Liver (tissue), 9 donors: ENCODE measurements around the gene ATF5. TPM values are rescaled to one million over a fixed set of nuclear protein-coding genes. Genes with fewer than 3 reads are reported as not detected.

ENCODE experiments used
- DNase-seq: peaks from one replicate; pipeline ENCODE4 v3.0.0-alpha.2; 2017; ENCODE audit warnings: low spot score
- H3K27ac ChIP-seq, 2 donors: one replicate each; pipeline ENCODE4 v1.7.0; 2013; ENCODE audit warnings: inconsistent platforms in 2 of 2, low read length in 2 of 2, control low read depth in 1 of 2, low read depth in 1 of 2, mild to moderate bottlenecking in 1 of 2
- H3K27me3 ChIP-seq, 4 donors: one replicate each; pipeline versions ENCODE4 v1.6.1 to v1.7.0; 2013; ENCODE audit warnings: low read length in 3 of 4, inconsistent platforms in 1 of 4, mild to moderate bottlenecking in 1 of 4, moderate library complexity in 1 of 4; ENCODE audit not compliant: control insufficient read depth in 4 of 4, insufficient read depth in 4 of 4
- H3K36me3 ChIP-seq, 4 donors: one replicate each; pipeline versions ENCODE4 v1.6.1 to v1.7.0; 2013; ENCODE audit warnings: low read length in 3 of 4, mild to moderate bottlenecking in 3 of 4, low read depth in 1 of 4, moderate library complexity in 1 of 4; ENCODE audit not compliant: control insufficient read depth in 4 of 4, insufficient read depth in 3 of 4
- H3K4me1 ChIP-seq, 4 donors: one replicate each; pipeline versions ENCODE4 v1.6.1 to v1.7.0; 2013; ENCODE audit warnings: low read length in 3 of 4, mild to moderate bottlenecking in 3 of 4, moderate library complexity in 1 of 4; ENCODE audit not compliant: control insufficient read depth in 4 of 4, insufficient read depth in 4 of 4
- H3K4me3 ChIP-seq, 3 donors: one replicate each; pipeline versions ENCODE4 v1.6.1 to v1.7.0; 2013; ENCODE audit warnings: low read length in 3 of 3, control low read depth in 1 of 3, low read depth in 1 of 3, mild to moderate bottlenecking in 1 of 3
- H3K9ac ChIP-seq, 2 donors: one replicate each; pipeline ENCODE4 v1.7.0; 2013; ENCODE audit warnings: low read length in 2 of 2, mild to moderate bottlenecking in 2 of 2, moderate library complexity in 2 of 2, control low read depth in 1 of 2, low read depth in 1 of 2
- H3K9me3 ChIP-seq, 4 donors: one replicate each; pipeline versions ENCODE4 v1.6.1 to v1.7.0; 2013; ENCODE audit warnings: low read length in 3 of 4; ENCODE audit not compliant: control insufficient read depth in 4 of 4
- EGR1 ChIP-seq, 2 donors: IDR thresholded peaks; 2 replicates each; pipeline ENCODE4 v1.6.1; 2016 to 2018; ENCODE audit warnings: antibody characterized with exemption in 2 of 2, low read depth in 2 of 2
- FOXA1 ChIP-seq: IDR thresholded peaks from 2 replicates; pipeline ENCODE4 v1.6.1; 2016; ENCODE audit warnings: antibody characterized with exemption
- FOXA2 ChIP-seq: IDR thresholded peaks from 2 replicates; pipeline ENCODE4 v1.6.1; 2016; ENCODE audit warnings: antibody characterized with exemption
- GABPA ChIP-seq, 2 donors: IDR thresholded peaks in 1 of 2; conservative IDR thresholded peaks in 1 of 2; 2 replicates each; pipeline ENCODE4 v1.6.1; 2016; ENCODE audit warnings: antibody characterized with exemption in 2 of 2, mild to moderate bottlenecking in 1 of 2, moderate library complexity in 1 of 2
- HNF4G ChIP-seq: IDR thresholded peaks from 2 replicates; pipeline ENCODE4 v1.6.1; 2016; ENCODE audit warnings: antibody characterized with exemption
- JUND ChIP-seq, 2 donors: IDR thresholded peaks; 2 replicates each; pipeline ENCODE4 v1.6.1; 2016; ENCODE audit warnings: antibody characterized with exemption in 2 of 2
- NR2F2 ChIP-seq: IDR thresholded peaks from 2 replicates; pipeline ENCODE4 v1.6.1; 2016; ENCODE audit warnings: antibody characterized with exemption
- RAD21 ChIP-seq, 2 donors: IDR thresholded peaks; 2 replicates each; pipeline ENCODE4 v1.6.1; 2016; ENCODE audit warnings: antibody characterized with exemption in 2 of 2, mild to moderate bottlenecking in 2 of 2
- RXRA ChIP-seq, 2 donors: IDR thresholded peaks; 2 replicates each; pipeline ENCODE4 v1.6.1; 2017 to 2018; ENCODE audit warnings: antibody characterized with exemption in 2 of 2, mild to moderate bottlenecking in 1 of 2
- TAF1 ChIP-seq: conservative IDR thresholded peaks from 2 replicates; pipeline ENCODE4 v1.6.1; 2016; ENCODE audit warnings: antibody characterized with exemption, mild to moderate bottlenecking
- YY1 ChIP-seq: IDR thresholded peaks from 2 replicates; pipeline ENCODE4 v1.6.1; 2016; ENCODE audit warnings: antibody characterized with exemption, mild to moderate bottlenecking
- WGBS: extraction: QIAGEN DNeasy Blood & Tissue Kit; methylation state at CpG from one replicate; pipeline ENCODE4 v1.1.7; 2013; 5-methylcytosine and 5-hydroxymethylcytosine counted together
- polyA plus RNA-seq, 2 donors: library from polyadenylated mRNA; stranded (reverse) in 1 of 2; unstranded in 1 of 2; fragments of 200-250 nt in 1 of 2; fragments of >200 nt in 1 of 2; fragmentation: Nextera tagmentation in 1 of 2; extraction: Ambion mirVana in 1 of 2; gene quantifications; one replicate each; pipeline versions ENCODE4 v1.2.1 to v1.2.3, GENCODE V29; 2013 to 2015
- total RNA-seq, 2 donors: library from RNA; depleted of rRNA; stranded (reverse); fragments of >200 nt; gene quantifications; one replicate each; pipeline ENCODE4 v1.2.3, GENCODE V29; 2014
- TF ChIP-seq, protein P1 (sequence below): IDR thresholded peaks from 2 replicates; pipeline ENCODE4 v1.6.1; 2016; ENCODE audit warnings: antibody characterized with exemption
- TF ChIP-seq, protein P2 (sequence below): IDR thresholded peaks from 2 replicates; pipeline ENCODE4 v1.6.1; 2016; ENCODE audit warnings: antibody characterized with exemption
- TF ChIP-seq, protein P3 (sequence below): IDR thresholded peaks from 2 replicates; pipeline ENCODE4 v1.6.1; 2016; ENCODE audit warnings: antibody characterized with exemption
- TF ChIP-seq, protein P4 (sequence below): IDR thresholded peaks from 2 replicates; pipeline ENCODE4 v1.6.1; 2016; ENCODE audit warnings: antibody characterized with exemption, mild to moderate bottlenecking
- TF ChIP-seq, protein P5 (sequence below): fragments of 150-350 bp; IDR thresholded peaks from 2 replicates; pipeline ENCODE4 v1.5.1; 2017; ENCODE audit warnings: improper control_type of control experiment, low read depth, low read length; ENCODE audit not compliant: missing input control
- donor health status: healthy.
- donor health status: healthy.
- donor health status: healthy.
- donor health status: healthy.
- donor health status: healthy.

The ATF5 gene
- total and polyA plus RNA-seq, 4 donors = 42.3 to 2,086 (median 347) TPM

DNA sequence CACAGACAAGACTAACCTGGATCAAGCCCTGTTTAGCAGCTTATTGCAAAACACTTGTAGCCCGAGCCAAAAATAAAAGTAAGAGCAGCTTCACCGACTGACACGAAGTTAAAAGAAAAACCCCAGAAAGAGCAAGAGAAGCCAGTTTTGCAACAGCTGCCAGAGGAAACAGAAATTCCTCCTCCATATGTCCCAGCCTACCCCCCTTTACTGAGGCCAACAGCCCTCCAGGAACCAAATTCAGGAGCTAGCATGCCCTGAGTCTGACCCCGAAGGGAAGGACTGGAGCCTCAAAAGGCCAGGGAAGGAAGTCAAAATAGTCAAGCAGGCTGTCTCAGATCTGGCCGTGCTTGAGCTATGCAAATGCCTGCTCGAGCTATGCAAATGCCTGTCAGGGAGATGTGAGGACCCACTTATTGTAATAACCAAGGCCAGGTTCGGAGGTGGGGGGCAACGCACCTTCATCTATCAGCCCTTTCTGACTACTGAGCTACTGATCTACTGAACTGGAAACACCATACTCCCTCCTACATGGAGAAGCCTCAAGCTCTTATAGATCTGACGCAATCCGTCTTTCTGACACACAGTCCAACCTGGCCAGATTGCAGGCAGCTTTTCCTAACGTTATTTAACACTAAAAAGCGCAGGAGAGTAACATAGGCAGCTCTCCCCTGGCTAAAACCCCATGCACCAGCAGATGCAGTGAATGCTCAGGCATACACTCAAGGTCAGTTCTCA is 25.3 kb downstream of the ATF5 start:
- Histone ChIP-seq H3K4me1 (peaks cover 0 to 18% (median 18%) of the 10 kb centered on the region in 4 donors), H3K27me3 (no peaks in the 10 kb centered on the region), H3K36me3 (no peaks in the 10 kb centered on the region), H3K9ac (no peak overlapping the region), H3K9me3 (no peaks in the 10 kb centered on the region), H3K4me3 (no peak overlapping the region), H3K27ac (no peak overlapping the region)
- TF ChIP-seq YY1 (no peak), FOXA1 (no peak), FOXA2 (no peak), RXRA (IDR thresholded peaks at IDR 0.05) (peak; percentile 48 to 55), EGR1 (IDR thresholded peaks at IDR 0.05; ENCODE audit: low read depth in 2 of 2) (no peak), TAF1 (no peak), JUND (IDR thresholded peaks at IDR 0.05) (no peak), RAD21 (IDR thresholded peaks at IDR 0.05) (no peak), NR2F2 (peak; percentile 52), GABPA (IDR thresholded peaks at IDR 0.05 in 1 of 2, conservative IDR thresholded peaks at IDR 0.05 in 1 of 2) (no peak), HNF4G (no peak)
- TF ChIP-seq, protein P1, sequence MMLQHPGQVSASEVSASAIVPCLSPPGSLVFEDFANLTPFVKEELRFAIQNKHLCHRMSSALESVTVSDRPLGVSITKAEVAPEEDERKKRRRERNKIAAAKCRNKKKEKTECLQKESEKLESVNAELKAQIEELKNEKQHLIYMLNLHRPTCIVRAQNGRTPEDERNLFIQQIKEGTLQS = no peak
- TF ChIP-seq, protein P2, sequence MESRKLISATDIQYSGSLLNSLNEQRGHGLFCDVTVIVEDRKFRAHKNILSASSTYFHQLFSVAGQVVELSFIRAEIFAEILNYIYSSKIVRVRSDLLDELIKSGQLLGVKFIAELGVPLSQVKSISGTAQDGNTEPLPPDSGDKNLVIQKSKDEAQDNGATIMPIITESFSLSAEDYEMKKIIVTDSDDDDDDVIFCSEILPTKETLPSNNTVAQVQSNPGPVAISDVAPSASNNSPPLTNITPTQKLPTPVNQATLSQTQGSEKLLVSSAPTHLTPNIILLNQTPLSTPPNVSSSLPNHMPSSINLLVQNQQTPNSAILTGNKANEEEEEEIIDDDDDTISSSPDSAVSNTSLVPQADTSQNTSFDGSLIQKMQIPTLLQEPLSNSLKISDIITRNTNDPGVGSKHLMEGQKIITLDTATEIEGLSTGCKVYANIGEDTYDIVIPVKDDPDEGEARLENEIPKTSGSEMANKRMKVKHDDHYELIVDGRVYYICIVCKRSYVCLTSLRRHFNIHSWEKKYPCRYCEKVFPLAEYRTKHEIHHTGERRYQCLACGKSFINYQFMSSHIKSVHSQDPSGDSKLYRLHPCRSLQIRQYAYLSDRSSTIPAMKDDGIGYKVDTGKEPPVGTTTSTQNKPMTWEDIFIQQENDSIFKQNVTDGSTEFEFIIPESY = no peak
- TF ChIP-seq, protein P3, sequence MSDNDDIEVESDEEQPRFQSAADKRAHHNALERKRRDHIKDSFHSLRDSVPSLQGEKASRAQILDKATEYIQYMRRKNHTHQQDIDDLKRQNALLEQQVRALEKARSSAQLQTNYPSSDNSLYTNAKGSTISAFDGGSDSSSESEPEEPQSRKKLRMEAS = no peak
- TF ChIP-seq, protein P4, sequence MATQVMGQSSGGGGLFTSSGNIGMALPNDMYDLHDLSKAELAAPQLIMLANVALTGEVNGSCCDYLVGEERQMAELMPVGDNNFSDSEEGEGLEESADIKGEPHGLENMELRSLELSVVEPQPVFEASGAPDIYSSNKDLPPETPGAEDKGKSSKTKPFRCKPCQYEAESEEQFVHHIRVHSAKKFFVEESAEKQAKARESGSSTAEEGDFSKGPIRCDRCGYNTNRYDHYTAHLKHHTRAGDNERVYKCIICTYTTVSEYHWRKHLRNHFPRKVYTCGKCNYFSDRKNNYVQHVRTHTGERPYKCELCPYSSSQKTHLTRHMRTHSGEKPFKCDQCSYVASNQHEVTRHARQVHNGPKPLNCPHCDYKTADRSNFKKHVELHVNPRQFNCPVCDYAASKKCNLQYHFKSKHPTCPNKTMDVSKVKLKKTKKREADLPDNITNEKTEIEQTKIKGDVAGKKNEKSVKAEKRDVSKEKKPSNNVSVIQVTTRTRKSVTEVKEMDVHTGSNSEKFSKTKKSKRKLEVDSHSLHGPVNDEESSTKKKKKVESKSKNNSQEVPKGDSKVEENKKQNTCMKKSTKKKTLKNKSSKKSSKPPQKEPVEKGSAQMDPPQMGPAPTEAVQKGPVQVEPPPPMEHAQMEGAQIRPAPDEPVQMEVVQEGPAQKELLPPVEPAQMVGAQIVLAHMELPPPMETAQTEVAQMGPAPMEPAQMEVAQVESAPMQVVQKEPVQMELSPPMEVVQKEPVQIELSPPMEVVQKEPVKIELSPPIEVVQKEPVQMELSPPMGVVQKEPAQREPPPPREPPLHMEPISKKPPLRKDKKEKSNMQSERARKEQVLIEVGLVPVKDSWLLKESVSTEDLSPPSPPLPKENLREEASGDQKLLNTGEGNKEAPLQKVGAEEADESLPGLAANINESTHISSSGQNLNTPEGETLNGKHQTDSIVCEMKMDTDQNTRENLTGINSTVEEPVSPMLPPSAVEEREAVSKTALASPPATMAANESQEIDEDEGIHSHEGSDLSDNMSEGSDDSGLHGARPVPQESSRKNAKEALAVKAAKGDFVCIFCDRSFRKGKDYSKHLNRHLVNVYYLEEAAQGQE = no peak
- DNase-seq = no peak
- 26% methylated on average over 12 of the region's 12 CpGs for WGBS

DNA sequence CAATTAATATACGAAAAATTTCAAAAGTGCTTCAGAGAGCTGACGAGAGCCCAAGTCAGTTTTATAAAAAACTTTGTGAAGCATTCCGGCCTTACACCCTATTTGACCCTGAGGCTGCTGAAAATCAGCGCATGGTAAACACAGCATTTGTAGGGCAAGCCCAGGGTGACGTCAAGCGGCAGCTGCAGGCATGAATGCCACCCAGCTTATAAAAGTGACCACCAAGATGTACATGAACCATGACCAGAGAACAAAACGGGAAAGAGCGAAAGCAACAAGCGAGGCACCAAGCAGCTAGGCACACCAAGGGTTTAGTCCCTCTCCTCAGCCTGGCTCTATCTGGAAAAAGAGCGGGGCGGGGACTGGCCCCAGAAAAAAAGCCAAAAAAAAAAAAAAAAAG is 25.9 kb downstream of the ATF5 start:
- Histone ChIP-seq H3K9me3 (no peaks in the 10 kb centered on the region), H3K27me3 (no peaks in the 10 kb centered on the region), H3K4me1 (peaks cover 0 to 18% (median 18%) of the 10 kb centered on the region in 4 donors), H3K4me3 (no peak overlapping the region), H3K36me3 (no peaks in the 10 kb centered on the region), H3K9ac (no peak overlapping the region), H3K27ac (no peak overlapping the region)
- WGBS = 66% methylated on average over 11 of the region's 11 CpGs
- no peak for DNase-seq
- TF ChIP-seq FOXA2 (no peak), HNF4G (no peak), RAD21 (IDR thresholded peaks at IDR 0.05) (no peak), NR2F2 (no peak)
- TF ChIP-seq, protein P5, sequence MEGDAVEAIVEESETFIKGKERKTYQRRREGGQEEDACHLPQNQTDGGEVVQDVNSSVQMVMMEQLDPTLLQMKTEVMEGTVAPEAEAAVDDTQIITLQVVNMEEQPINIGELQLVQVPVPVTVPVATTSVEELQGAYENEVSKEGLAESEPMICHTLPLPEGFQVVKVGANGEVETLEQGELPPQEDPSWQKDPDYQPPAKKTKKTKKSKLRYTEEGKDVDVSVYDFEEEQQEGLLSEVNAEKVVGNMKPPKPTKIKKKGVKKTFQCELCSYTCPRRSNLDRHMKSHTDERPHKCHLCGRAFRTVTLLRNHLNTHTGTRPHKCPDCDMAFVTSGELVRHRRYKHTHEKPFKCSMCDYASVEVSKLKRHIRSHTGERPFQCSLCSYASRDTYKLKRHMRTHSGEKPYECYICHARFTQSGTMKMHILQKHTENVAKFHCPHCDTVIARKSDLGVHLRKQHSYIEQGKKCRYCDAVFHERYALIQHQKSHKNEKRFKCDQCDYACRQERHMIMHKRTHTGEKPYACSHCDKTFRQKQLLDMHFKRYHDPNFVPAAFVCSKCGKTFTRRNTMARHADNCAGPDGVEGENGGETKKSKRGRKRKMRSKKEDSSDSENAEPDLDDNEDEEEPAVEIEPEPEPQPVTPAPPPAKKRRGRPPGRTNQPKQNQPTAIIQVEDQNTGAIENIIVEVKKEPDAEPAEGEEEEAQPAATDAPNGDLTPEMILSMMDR = no peak
